NB4 (cell line): ENCODE results near the gene CNNM2.
"Not testable (repeated sequence)": the region's sequence is repeated elsewhere in the genome, so short reads cannot be mapped to it uniquely, and the experiment has no call there.

Experiments used
- DNase-seq: peaks from one replicate; pipeline ENCODE4 v3.0.0; 2010; ENCODE audit warnings: low read depth
- H3K4me3 ChIP-seq: one replicate; pipeline ENCODE4 v1.5.1; 2011; ENCODE audit warnings: mild to moderate bottlenecking, low read depth, low read length, moderate library complexity
- MYC ChIP-seq: IDR thresholded peaks from 2 replicates; pipeline ENCODE4 v1.6.1; 2011; ENCODE audit warnings: low read depth, low read length
- POLR2A ChIP-seq: IDR thresholded peaks from 2 replicates; pipeline ENCODE4 v1.6.1; 2011; ENCODE audit warnings: mild to moderate bottlenecking; ENCODE audit not compliant: insufficient read length; ENCODE audit errors: extremely low read depth
- TF ChIP-seq, protein P1 (sequence below): IDR thresholded peaks from one replicate; pipeline ENCODE4 v1.5.1; 2012; ENCODE audit warnings: low read depth, low read length
- TF ChIP-seq, protein P2 (sequence below): IDR thresholded peaks from 2 replicates; pipeline ENCODE4 v1.6.1; 2011; ENCODE audit warnings: low read depth, low read length

The CNNM2 gene

DNA sequence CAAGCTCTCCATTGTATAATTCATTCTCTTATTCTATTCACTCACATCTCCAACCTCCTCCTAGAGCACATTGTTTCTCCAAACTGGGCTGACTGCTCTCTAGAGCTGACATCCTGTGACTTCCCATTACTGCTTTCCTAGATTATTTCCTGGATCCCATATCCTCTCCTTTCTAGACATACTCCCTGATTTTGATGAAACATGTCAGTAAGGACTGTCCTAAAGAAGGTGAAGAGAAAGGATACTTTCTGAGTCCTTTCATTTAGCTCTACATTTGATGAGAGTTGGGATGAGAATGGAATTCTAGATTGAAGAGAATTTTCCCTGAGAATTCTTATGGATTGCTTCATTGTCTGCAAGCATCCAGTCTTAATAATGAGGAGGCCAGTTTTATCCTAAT lies 78.8 kb downstream of the CNNM2 start:
- no peak overlapping the region for H3K4me3 ChIP-seq
- TF ChIP-seq POLR2A (no peak), MYC (no peak)
- TF ChIP-seq, protein P1, sequence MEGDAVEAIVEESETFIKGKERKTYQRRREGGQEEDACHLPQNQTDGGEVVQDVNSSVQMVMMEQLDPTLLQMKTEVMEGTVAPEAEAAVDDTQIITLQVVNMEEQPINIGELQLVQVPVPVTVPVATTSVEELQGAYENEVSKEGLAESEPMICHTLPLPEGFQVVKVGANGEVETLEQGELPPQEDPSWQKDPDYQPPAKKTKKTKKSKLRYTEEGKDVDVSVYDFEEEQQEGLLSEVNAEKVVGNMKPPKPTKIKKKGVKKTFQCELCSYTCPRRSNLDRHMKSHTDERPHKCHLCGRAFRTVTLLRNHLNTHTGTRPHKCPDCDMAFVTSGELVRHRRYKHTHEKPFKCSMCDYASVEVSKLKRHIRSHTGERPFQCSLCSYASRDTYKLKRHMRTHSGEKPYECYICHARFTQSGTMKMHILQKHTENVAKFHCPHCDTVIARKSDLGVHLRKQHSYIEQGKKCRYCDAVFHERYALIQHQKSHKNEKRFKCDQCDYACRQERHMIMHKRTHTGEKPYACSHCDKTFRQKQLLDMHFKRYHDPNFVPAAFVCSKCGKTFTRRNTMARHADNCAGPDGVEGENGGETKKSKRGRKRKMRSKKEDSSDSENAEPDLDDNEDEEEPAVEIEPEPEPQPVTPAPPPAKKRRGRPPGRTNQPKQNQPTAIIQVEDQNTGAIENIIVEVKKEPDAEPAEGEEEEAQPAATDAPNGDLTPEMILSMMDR = no peak
- TF ChIP-seq, protein P2, sequence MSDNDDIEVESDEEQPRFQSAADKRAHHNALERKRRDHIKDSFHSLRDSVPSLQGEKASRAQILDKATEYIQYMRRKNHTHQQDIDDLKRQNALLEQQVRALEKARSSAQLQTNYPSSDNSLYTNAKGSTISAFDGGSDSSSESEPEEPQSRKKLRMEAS = no peak
- DNase-seq = no peak

DNA sequence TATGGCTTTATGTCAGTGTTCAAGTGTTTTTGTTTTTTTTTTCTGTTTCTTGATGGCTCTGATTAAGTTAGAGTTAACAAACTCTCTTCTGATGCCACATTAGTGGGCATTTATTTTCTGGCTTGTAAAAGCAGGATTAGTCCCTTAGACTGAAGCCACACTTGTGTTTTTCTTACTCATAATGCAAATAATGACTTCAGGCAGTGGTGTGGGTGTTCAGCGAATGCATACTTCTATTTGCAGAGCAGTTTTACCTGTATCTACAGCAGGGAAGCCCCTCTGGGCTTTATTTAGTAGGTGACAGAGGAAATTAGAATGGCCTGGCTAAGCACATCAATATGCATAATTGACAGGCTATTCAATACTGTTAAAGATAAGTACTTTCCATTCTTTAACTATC lies 79.9 kb downstream of the CNNM2 start:
- H3K4me3 ChIP-seq = no peak overlapping the region
- TF ChIP-seq, protein P2 = no peak
- DNase-seq = no peak

DNA sequence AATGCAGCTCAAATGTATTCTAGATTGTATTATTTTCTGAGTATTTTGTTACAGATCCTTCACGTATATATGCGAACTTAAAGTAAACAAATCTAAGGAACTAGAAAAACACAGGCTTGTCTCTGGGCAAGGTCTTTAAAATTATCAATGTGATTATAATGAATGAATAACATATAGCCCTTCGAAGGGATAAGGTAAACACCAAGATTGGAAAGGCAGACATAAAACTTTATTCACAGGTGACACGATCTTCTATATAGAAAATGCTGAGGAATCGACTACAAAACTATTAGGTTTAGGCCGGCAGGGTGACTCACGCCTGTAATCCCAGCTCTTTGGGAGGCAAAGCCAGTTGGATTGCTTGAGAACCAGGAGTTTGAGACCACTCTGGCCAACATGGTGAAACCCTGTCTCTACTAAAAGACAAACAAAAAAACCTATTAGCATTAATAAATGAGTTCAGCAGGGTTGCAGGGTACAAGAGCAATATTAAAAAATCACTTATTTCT lies 80.4 kb downstream of the CNNM2 start:
- TF ChIP-seq MYC = no peak
- TF ChIP-seq, protein P2 = no peak
- DNase-seq = no peak
- H3K4me3 ChIP-seq = no peak overlapping the region

DNA sequence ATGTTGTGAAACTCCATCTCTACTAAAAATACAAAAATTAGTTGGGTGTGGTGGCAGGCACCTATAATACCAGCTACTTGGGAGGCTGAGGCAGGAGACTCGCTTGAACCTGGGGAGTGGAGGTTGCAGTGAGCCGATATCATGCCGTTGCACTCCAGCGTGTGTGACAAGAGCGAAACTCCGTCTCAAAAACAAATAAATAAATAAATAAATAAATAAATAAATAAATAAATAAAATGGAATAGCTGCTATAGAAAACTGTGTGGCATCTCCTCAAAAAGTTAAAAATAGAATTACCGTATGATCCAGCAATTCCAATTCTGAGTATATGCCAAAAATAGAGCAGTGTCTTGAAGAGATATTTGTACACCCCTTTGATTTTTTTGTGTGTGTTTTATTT lies 82.0 kb downstream of the CNNM2 start:
- not testable (repeated sequence) for DNase-seq, H3K4me3 ChIP-seq

DNA sequence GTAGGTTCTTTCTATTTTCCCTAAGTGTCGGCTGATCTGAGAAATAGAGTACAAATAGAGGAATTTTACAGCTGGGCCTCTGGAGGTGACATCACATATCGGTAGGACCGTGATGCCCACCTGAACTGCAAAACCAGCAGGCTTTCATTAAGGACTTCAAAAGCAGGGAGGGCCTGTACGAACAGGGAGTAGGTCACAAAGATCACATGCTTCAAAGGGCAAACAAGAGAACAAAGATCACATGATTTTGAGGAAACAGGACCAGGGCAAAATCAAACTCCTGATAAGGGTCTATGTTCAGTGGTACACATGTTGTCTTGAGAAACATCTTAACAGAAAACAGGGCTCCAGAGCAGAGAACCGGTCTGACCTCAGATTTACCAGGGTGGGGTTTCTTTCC lies 88.9 kb downstream of the CNNM2 start:
- DNase-seq = no peak
- H3K4me3 ChIP-seq = no peak overlapping the region
- no peak for TF ChIP-seq MYC
- TF ChIP-seq, protein P2 = no peak
- TF ChIP-seq POLR2A = no peak
- TF ChIP-seq, protein P1 = no peak

DNA sequence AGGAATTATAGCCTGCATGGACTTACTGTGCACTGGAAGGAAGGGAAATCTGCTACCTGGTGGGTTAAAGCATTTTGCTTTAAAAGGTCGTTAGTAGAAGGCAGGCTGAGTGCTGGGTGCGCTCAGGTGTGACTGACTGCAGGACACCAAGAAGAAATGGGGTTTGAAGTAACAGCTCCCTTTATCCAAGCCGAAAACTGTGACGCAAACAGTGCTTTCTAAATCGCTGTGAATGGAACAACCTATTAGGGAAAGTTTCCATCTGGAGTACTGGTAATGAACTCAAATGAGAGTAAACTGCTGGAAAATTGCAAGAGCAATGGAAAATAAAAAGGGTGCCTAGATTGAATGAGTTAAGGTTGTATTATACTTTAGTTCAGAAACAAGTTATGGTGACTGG lies 95.3 kb downstream of the CNNM2 start:
- no peak for DNase-seq
- TF ChIP-seq MYC (no peak), POLR2A (no peak)
- TF ChIP-seq, protein P1 = no peak
- TF ChIP-seq, protein P2 = no peak
- no peak overlapping the region for H3K4me3 ChIP-seq

DNA sequence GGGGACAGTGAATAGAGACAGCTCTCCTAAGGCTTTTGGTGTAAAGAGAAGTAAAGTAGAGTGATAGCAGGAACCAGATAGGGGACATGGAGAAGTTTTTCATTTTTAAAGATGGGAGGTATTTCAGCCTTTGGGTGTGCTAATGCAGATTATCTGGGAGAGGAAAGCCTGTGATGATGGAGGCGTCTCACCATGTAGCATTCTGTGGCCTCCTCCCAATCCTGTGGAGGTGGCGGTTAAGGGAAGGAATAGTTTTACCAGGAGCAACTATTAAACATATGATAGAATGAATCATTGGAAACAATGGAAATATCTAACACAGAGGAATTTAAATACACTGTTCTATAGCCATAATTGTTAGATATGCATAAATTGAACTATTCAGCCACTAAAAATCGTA lies 101.3 kb downstream of the CNNM2 start:
- H3K4me3 ChIP-seq = no peak overlapping the region
- DNase-seq = no peak
- TF ChIP-seq POLR2A = no peak
- no peak for TF ChIP-seq MYC
- TF ChIP-seq, protein P1 = no peak
- TF ChIP-seq, protein P2 = no peak
